Stimulated activated CD8-positive, alpha-beta memory T cell treated with anti-CD3 and anti-CD28 coated beads, Interleukin-12 subunit alpha, Interleukin-12 subunit beta, amount 100 ng/mL, for 24 hours (primary cell): ENCODE measurements around the gene DNAJC16.

Experiments
- DNase-seq: peaks from one replicate; pipeline ENCODE4 v3.0.0-alpha.2; 2020; ENCODE audit errors: extremely low read depth

Gene DNAJC16

GRCh38 chr1:15540186-15540585, 13.5 kb downstream of the DNAJC16 start:
- DNase-seq = no peak

GRCh38 chr1:15541231-15541792, 14.7 kb downstream of the DNAJC16 start:
- no peak for DNase-seq

DNA sequence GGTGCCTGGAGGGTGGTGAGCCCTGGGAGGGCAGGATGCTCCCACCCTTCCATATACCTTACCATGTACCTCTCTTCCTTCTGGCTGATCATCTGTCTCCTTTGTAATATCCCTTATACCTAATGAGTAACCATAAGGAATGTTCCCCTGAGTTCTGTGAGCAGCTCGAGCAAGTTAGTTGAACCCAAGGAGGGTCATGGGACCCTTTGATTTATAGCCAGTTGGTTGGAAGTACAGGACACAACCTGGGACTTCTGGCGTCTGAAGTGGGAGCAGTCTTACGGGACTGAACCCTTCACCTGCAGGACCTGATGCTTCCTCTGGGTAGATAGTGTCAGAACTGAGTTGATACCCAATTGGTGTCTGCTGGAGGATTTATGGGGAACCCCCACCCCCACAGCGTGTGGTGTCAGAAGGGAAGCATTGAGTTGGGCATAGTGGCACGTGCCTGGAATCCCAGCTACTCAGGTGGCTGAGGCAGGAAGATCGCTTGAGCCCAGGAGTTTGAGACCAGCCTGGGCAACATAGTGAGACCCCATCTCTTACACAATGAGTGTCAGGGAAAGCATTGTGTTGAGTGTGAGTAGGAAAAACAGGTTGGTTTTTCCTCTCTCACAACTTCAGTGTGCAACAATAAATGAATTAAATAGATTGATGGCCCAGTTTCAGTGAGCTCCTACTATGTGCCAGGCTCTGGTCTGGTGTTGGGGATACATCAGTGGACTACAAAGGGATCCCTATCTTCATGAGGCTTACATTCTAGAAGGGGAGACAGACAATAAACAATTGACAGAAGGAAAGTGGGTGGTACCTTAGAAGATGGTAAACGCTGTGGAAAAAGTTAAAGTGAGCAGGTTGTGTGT, 16.0 kb downstream of the DNAJC16 start:
- no peak for DNase-seq

GRCh38 chr1:15543251-15543588, 16.6 kb downstream of the DNAJC16 start:
- DNase-seq = no peak

DNA sequence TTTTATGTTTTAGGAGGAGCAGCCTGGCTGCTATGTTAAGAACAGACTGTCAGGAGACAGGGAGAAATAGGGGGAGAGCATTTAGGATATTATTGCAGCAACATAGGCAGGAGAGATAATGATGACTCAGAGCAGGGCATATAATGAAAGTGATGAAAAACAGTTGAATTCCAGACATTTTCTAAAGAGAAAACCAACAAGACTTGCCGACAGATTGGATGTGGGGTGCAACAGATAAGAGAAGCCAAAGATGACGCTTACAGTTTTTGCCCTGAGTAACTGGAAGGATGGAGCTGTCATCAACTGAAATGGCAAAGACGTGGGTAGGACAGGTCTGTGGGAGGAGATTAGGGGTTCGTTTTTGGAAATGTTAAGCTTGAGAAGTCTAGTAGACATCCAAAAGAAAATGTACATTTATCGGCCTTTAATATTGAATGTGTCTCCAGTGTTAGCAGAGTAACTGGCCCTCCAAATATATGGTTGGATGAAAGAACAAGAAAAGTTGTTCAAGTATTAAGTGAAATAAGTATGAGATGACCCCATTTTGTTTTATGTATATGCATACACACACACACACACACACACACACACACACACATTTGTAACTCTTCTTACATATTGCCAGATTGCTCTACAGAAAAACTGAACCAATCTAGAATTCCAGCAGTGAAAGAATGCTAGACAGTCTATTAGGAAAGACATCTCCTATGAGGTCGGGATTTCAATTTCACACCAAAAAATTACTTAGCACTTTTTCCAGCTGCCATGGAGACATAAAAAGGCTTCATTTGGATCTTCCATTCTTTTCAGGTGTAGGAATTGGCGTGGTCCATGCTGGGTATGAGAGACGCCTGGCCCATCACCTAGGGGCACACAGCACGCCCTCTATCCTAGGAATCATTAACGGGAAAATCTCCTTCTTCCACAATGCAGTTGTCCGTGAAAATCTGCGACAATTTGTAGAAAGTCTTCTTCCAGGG, 17.2 kb downstream of the DNAJC16 start:
- no peak for DNase-seq

- DNase-seq = no peak
Measured at GRCh38 chr1:15546641-15547040, 20.0 kb downstream of the DNAJC16 start.

- no peak for DNase-seq
Measured at GRCh38 chr1:15550573-15550972, 23.9 kb downstream of the DNAJC16 start.

- DNase-seq = no peak
Measured at GRCh38 chr1:15557008-15557407, 30.4 kb downstream of the DNAJC16 start.

- DNase-seq = no peak
Measured at GRCh38 chr1:15557594-15557993, 30.9 kb downstream of the DNAJC16 start.

GRCh38 chr1:15558516-15558915, 31.9 kb downstream of the DNAJC16 start:
- DNase-seq = no peak

DNA sequence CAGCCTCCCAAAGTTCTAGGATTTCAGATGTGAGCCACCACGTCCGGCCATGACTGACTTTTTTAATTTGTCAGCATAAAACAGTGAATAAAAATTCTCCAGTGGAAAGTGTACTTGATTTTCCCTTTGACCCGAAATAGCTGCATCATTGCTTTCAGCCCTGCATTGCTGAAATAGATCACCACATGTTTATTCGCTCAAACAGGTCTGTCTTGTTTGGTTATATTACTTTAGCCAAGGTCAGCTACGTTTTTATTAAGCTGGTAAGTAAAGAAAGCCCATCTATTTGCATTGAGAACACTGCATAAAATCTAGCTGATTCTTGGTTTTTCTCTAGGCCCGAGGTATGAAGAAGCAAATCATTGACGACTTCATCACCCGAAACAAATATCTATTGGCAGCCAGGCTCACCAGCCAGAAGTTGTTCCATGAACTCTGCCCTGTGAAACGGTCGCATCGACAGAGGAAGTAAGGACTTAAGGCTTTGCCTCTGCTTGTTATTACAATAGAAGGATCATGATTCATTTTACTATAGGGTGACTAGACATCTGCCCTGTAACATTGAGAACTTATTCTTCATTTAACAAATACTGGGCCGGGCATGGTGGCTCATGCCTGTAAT, 32.7 kb downstream of the DNAJC16 start:
- no peak for DNase-seq

DNA sequence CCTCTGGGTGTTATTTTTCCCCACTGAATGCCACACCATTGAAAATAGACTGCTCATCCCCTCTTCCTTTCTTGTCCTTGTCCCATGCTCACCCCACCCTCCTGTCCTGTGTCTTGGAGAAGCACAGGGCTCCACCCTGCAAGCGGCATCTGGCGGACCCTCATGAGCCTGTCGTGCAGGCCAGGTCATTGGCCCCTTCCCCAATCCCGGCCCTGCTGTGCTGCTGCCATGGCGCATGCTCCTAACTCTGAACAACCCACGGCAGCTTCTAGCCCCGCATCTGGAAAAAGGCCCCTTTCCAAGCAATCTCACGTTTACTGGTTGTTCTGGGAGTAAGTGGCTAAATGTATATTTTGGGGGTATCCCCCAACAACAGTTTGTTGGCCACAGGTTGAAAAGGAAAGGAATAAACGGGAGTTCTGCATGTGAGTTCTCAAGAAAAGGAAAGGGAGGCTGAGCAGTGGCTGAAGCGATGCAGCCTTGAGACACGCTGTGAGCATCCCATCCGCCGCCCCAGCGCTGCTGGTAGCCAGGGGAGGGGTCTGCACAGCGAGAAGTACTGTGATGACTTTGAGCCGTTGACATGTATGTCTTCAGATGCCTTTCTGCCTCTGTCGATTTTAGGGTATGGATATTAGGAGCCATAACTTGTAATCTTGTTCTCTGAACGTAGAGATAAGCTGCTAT, 41.9 kb downstream of the DNAJC16 start:
- no peak for DNase-seq

- DNase-seq = no peak
Measured at GRCh38 chr1:15570861-15571260, 44.2 kb downstream of the DNAJC16 start.

DNA sequence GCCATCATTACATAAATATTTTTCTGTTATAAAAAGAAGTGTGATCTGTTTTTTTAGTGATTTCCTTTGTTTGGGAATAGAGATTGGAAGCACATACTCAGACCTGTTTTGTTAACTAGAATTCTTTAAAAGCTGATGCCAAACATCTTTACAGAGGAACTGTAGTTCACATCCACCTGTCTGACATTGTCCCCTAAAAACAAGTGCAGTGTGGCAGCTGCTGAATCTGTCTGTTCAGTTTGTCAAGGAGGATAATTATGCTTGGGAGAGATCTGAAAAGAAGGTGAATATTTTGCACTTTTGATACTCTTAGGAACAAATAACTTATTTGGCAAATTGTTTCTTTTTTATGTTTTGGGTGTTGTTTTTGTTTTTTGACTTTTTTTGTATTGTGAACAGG, 44.6 kb downstream of the DNAJC16 start:
- DNase-seq = no peak

DNA sequence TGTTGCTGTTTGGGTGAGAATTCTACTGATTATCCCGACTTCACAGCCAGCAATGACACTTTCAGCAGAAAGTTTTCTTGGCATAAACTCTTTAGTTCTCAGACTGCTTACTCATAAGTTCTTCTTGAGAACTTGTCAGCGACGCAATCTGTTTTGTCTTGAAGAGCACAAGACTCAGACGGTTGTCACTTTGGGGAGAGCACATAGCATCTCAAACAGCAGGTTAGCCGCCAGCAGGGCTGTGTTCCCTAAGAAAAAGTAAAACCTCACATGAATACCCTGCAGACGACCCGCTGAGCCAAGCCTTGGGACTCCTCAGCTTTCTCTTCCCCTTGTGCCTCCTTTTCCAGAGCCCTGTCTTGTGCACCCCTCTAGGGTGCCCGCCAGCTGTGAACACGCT, 46.8 kb downstream of the DNAJC16 start:
- no peak for DNase-seq

GRCh38 chr1:15574741-15575140, 48.1 kb downstream of the DNAJC16 start:
- no peak for DNase-seq

DNA sequence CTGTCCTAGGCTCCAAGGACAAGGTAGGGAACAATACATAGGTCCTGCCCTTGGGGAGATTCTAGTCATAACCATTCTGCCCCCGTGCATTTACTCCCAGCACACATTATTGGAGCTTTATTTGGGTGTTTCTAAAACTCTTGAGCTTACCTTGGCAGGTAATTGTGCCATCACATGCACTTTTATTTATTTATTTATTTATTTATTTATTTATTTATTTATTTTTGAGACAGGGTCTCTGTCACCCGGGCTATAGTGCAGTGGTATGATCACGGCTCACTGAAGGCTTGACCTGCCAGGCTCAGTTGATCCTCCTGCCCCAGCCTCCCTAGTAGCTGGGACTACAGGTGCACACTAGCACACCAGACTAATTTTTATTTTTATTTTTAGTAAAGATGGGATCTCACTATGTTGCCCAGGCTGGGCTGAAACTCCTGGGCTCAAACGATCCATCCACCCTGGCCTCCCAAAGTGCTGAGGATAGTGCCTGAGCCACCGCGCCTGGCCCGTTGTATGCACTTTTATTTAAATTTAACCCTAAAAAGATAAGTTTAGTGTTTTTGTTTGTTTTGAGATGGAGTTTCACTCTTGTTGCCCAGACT, 49.0 kb downstream of the DNAJC16 start:
- no peak for DNase-seq

- no peak for DNase-seq
Measured at GRCh38 chr1:15577691-15578090, 51.0 kb downstream of the DNAJC16 start.

DNA sequence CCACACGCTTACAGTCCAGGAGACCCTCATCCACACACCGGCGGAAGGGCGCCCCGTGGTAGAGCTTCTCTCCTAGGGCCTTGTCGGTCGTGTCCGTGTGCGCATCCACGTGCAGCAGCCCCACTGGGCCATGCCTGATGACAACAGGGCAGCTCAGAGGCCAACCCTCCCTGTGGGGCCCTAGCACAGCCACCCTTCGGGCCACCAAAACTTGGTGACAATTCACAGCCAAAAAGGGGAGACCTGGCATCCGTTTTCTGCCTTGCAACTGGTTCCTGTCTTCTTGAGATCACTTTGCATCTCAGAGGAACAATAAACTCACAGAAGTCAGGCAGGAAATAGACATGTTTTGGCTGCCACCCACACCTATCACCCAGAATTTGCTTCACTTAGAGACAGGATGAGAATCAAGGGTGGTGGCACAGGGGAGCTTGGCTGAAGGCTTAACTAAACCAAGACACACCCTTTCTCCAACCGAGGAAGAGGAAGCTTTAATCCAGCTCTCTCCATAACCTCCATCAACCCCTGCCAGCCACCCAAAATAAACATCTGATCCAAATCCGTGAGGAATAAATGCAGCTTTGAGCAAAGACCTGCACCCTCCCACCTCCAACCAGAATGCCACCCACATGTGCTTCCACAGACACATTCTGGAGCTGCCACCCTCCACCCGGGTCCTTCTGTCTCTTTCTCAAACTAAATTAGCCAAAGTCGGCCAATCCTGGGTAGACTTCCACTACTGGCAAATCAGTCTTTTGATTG, 52.5 kb downstream of the DNAJC16 start:
- no peak for DNase-seq

GRCh38 chr1:15579683-15580047, 53.0 kb downstream of the DNAJC16 start:
- no peak for DNase-seq
